Spleen (tissue), 11 donors: ENCODE results near the gene UBAP2. TPM values are rescaled to one million over a fixed set of nuclear protein-coding genes. Genes with fewer than 3 reads are reported as not detected.

Source experiments
- DNase-seq: peaks from one replicate; pipeline ENCODE4 v3.0.0-alpha.2; 2020
- H3K27ac ChIP-seq, 8 donors: fragments of 200-600 bp; sonication (generic) in 7 of 8; 1 replicate in 4 of 8; 2 replicates in 4 of 8; pipeline versions ENCODE4 v1.5.0 to v1.8.0; 2016 to 2021; ENCODE audit warnings: inconsistent platforms in 4 of 8, mild to moderate bottlenecking in 4 of 8, moderate library complexity in 1 of 8
- H3K27me3 ChIP-seq, 7 donors: fragments of 200-600 bp; sonication (generic) in 6 of 7; replicated peaks in 1 of 7; 1 replicate in 4 of 7; 2 replicates in 3 of 7; pipeline versions ENCODE4 v1.5.0 to v1.8.0; 2016 to 2021; ENCODE audit warnings: inconsistent platforms in 3 of 7, mild to moderate bottlenecking in 1 of 7
- H3K36me3 ChIP-seq, 6 donors: fragments of 200-600 bp; sonication (generic) in 5 of 6; 1 replicate in 4 of 6; 2 replicates in 2 of 6; pipeline versions ENCODE4 v1.5.0 to v1.8.0; 2016 to 2021; ENCODE audit warnings: inconsistent platforms in 2 of 6
- H3K4me1 ChIP-seq, 6 donors: fragments of 200-600 bp; sonication (generic) in 5 of 6; 1 replicate in 3 of 6; 2 replicates in 3 of 6; pipeline versions ENCODE4 v1.5.0 to v1.8.0; 2016 to 2021; ENCODE audit warnings: inconsistent platforms in 3 of 6
- H3K4me3 ChIP-seq, 8 donors: fragments of 200-600 bp; sonication (generic) in 7 of 8; 1 replicate in 4 of 8; 2 replicates in 4 of 8; pipeline versions ENCODE4 v1.5.0 to v1.8.0; 2016 to 2021; ENCODE audit warnings: inconsistent platforms in 4 of 8, mild to moderate bottlenecking in 4 of 8, moderate library complexity in 2 of 8
- H3K9me3 ChIP-seq, 8 donors: fragments of 200-600 bp; sonication (generic) in 7 of 8; 1 replicate in 4 of 8; 2 replicates in 4 of 8; pipeline versions ENCODE4 v1.5.0 to v1.8.0; 2016 to 2021; ENCODE audit warnings: inconsistent platforms in 4 of 8
- POLR2A ChIP-seq, 3 donors: fragments of 450-650 bp; IDR thresholded peaks; one replicate each; pipeline ENCODE4 v1.5.1; 2017; ENCODE audit warnings: antibody characterized with exemption in 3 of 3, mild to moderate bottlenecking in 1 of 3
- POLR2AphosphoS5 ChIP-seq, 3 donors: sonication (generic); formaldehyde crosslinking; IDR thresholded peaks; one replicate each; pipeline ENCODE4 v1.5.1; 2017; ENCODE audit warnings: antibody characterized with exemption in 3 of 3
- WGBS, 5 donors: extraction: QIAGEN DNeasy Blood & Tissue Kit in 3 of 5; methylation state at CpG; one replicate each; pipeline versions ENCODE4 v1.1.5 to v1.1.7; 2013 to 2018; 5-methylcytosine and 5-hydroxymethylcytosine counted together
- intact Hi-C: fragments of 100-400 bp; cut with DNase I; formaldehyde crosslinking; loops from one replicate; pipeline ENCODE4 v1.15.0; 2023; ENCODE audit warnings: low total_unique reads
- polyA plus RNA-seq, 3 donors: library from polyadenylated mRNA; stranded (reverse); fragments of 200-250 nt; gene quantifications; one replicate each; pipeline ENCODE4 v1.2.1, GENCODE V29; 2013
- total RNA-seq, 7 donors: library from RNA; depleted of rRNA in 3 of 7; stranded (reverse); fragments of >200 nt in 3 of 7; fragmentation: NEBNext Ultra II Directional in 4 of 7; extraction: Animal tissue kit (Norgen Biotek cat#: 25700) in 4 of 7; gene quantifications; one replicate each; pipeline versions ENCODE4 v1.1.0 to v1.2.1, GENCODE V29; 2016 to 2021
- TF ChIP-seq, protein P1 (sequence below), 11 experiments: fragments of 200-600 bp in 7 of 11; fragments of 450-650 bp in 4 of 11; sonication (generic) in 4 of 11; IDR thresholded peaks in 8 of 11; conservative IDR thresholded peaks in 3 of 11; 1 replicate in 7 of 11; 2 replicates in 4 of 11; pipeline versions ENCODE4 v1.4.0 to v1.8.0; 2016 to 2021; ENCODE audit warnings: antibody characterized with exemption in 11 of 11, inconsistent platforms in 4 of 11, mild to moderate bottlenecking in 1 of 11
- donor health status: healthy with polysubstance abuse.
- donor health status: DM: no; HTN: no; CAD: no; lungs with moderate emphysema.
- donor health status: DM: no; HTN: no; CAD: no.
- donor health status: Bipolar disorder and iron deficiency.
- donor health status: healthy.
- donor health status: DM: no; HTN: no; CAD: no.
- donor health status: DM: yes; HTN: yes; CAD: no.

Gene UBAP2
- total and polyA plus RNA-seq, 10 donors, result 7.0 to 30.8 (median 23.5) TPM

DNA sequence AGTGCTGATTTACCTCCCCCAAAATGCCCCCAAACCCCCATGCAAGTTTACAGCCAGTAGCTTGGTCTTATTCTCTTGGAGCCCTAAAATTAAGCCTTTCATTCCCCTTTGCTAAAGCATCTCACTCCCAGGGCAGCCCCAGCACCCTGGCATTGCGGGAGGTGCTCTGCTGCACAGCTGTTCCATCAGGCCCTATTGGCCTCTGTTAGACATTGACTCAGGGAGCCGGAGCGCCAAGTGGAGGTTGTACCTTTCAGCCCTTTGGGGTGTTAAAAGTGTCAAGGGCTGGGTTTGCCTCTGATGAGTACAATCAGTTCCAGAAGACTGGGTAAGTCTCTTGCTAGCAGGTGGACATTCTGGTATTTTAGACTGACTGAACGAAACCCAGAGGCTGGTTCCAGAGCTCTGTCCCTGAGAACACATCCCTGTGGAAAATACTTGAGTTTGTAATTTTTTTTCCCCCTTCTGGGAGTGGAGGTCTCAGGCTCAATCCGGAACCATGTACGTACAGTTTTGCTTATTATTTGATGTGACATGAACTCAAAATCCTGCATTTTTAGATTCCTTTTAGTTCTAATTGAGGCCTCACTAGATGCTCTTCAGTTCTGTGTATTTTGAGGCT lies 129.3 kb downstream of the UBAP2 start:
- Histone ChIP-seq H3K4me3 (no peak overlapping the region), H3K4me1 (no peaks in the 10 kb centered on the region), H3K27ac (no peak overlapping the region), H3K9me3 (no peaks in the 10 kb centered on the region), H3K27me3 (no peaks in the 10 kb centered on the region), H3K36me3 (peaks cover 0 to 100% (median 78%) of the 10 kb centered on the region in 6 donors)
- 94 to 98% (median 95%) methylated on average over 6 of the region's 6 CpGs for WGBS, 5 donors
- DNase-seq, result no peak
- intact Hi-C loops, result no loop called here
- TF ChIP-seq POLR2AphosphoS5 (IDR thresholded peaks at IDR 0.05), result peak in 1 of 3 donors; percentile 28
- TF ChIP-seq POLR2A (IDR thresholded peaks at IDR 0.05), result no peak

DNA sequence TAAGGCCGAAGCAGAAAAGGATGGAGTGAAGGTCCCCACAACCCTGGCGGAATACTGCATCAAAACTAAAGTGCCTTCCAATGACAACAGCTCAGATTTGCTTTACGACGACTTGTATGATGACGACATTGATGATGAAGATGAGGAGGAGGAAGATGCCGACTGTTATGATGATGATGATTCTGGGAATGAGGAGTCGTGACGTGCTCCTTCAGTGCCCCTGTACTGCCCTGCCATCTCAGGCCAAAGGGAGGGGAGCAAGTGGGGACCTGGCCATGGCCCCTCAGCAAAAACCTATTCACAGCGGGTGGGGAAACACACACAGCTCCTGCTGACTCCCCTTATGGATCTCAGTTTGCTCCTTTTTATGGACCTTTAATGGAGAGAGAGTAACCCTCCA lies 131.7 kb downstream of the UBAP2 start:
- H3K9me3 ChIP-seq, result no peaks in the 10 kb centered on the region
- 90 to 96% (median 93%) methylated on average over 9 of the region's 9 CpGs for WGBS, 5 donors
- no peak for DNase-seq
- intact Hi-C loops, result no loop called here
- H3K4me1 ChIP-seq, result no peaks in the 10 kb centered on the region
- TF ChIP-seq, protein P1, sequence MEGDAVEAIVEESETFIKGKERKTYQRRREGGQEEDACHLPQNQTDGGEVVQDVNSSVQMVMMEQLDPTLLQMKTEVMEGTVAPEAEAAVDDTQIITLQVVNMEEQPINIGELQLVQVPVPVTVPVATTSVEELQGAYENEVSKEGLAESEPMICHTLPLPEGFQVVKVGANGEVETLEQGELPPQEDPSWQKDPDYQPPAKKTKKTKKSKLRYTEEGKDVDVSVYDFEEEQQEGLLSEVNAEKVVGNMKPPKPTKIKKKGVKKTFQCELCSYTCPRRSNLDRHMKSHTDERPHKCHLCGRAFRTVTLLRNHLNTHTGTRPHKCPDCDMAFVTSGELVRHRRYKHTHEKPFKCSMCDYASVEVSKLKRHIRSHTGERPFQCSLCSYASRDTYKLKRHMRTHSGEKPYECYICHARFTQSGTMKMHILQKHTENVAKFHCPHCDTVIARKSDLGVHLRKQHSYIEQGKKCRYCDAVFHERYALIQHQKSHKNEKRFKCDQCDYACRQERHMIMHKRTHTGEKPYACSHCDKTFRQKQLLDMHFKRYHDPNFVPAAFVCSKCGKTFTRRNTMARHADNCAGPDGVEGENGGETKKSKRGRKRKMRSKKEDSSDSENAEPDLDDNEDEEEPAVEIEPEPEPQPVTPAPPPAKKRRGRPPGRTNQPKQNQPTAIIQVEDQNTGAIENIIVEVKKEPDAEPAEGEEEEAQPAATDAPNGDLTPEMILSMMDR (IDR thresholded peaks at IDR 0.05 in 8 of 11, conservative IDR thresholded peaks at IDR 0.05 in 3 of 11), result no peak
- TF ChIP-seq POLR2AphosphoS5 (IDR thresholded peaks at IDR 0.05) (no peak), POLR2A (IDR thresholded peaks at IDR 0.05) (no peak)
- H3K36me3 ChIP-seq, result peaks cover 0 to 100% (median 73%) of the 10 kb centered on the region in 6 donors
- no peak overlapping the region for H3K27ac ChIP-seq
- no peaks in the 10 kb centered on the region for H3K27me3 ChIP-seq
- no peak overlapping the region for H3K4me3 ChIP-seq

DNA sequence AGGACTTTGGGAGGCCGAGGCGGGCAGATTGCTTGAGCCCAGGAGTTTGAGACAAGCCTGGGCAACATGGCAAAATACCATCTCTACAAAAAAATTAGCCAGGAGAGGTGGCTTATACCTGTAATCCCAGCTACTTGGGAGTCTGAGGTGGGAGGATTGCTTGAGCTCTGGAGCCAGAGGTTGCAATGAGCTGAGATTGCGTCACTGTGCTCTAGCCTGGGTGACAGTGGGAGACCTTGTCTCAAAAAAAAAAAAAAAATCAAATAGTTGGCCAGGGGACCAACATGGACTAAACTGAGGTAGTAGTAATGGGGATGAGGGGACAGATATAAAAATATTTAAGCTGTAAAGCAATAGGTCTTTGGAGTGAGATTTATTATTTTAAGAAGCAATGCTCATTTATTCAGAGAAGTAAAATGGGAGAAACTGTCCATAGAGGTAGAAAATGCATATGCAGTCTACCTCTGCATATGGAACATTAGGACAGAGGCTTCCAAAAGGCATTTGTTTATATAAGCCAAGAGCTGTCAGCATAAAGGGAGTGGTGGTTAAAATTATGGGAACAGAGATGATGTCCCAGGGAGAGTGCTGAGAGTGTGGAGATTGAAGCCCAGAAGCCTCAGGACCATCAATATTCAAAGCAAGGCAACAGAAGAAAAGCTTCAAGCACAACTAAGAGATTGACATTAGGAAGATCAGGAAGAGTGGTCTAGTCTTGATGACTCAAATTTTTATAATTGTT lies 133.6 kb downstream of the UBAP2 start:
- TF ChIP-seq, protein P1 (IDR thresholded peaks at IDR 0.05 in 8 of 11, conservative IDR thresholded peaks at IDR 0.05 in 3 of 11), result no peak
- TF ChIP-seq POLR2AphosphoS5 (IDR thresholded peaks at IDR 0.05) (no peak), POLR2A (IDR thresholded peaks at IDR 0.05) (no peak)
- Histone ChIP-seq H3K4me3 (no peak overlapping the region), H3K4me1 (no peaks in the 10 kb centered on the region), H3K9me3 (no peaks in the 10 kb centered on the region), H3K27me3 (no peaks in the 10 kb centered on the region), H3K27ac (no peak overlapping the region), H3K36me3 (peaks cover 0 to 89% (median 64%) of the 10 kb centered on the region in 6 donors)
- no peak for DNase-seq
- intact Hi-C loops, result no loop called here
- WGBS, 5 donors, result 83 to 100% (median 97%) methylated on average over 3 of the region's 3 CpGs

DNA sequence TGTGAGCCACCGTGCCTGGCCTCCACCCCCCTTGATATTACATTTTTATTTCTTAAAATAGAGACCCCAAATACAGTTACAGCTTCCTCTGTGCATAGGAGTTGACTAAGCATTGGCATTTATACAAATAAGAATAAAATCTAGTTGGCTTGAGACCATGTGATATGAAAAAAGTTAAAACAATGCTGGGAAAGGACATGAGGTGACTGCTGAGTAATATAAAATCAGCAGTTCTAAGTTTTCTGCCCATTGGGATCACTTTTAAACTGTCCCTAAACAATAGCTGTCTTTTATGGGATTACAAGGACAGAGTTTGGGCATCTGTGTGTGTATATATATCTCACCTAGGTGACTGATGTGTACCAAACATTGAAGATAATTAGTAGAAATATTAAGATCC lies 135.1 kb downstream of the UBAP2 start:
- DNase-seq, result no peak
- no peaks in the 10 kb centered on the region for H3K27me3 ChIP-seq
- peaks cover 0 to 76% (median 52%) of the 10 kb centered on the region in 6 donors for H3K36me3 ChIP-seq
- TF ChIP-seq POLR2A (IDR thresholded peaks at IDR 0.05) (no peak), POLR2AphosphoS5 (IDR thresholded peaks at IDR 0.05) (no peak)
- TF ChIP-seq, protein P1 (IDR thresholded peaks at IDR 0.05 in 8 of 11, conservative IDR thresholded peaks at IDR 0.05 in 3 of 11), result no peak
- H3K9me3 ChIP-seq, result no peaks in the 10 kb centered on the region
- intact Hi-C loops, result no loop called here
- H3K27ac ChIP-seq, result no peak overlapping the region
- H3K4me1 ChIP-seq, result no peaks in the 10 kb centered on the region
- 81 to 100% (median 96%) methylated on average over 1 of the region's 1 CpG for WGBS, 5 donors
- no peak overlapping the region for H3K4me3 ChIP-seq
